ENCODE measurements around the gene CNPY2.

- TF ChIP-seq CTCF (conservative IDR thresholded peaks at IDR 0.05 in 1 of 2, IDR thresholded peaks at IDR 0.05 in 1 of 2; ENCODE audit: extremely low read depth in 1 of 2, insufficient read depth in 1 of 2, low read depth in 1 of 2, low read length in 2 of 2) (no peak), EZH2 (IDR thresholded peaks at IDR 0.05; ENCODE audit: borderline replicate concordance, low read length) (no peak)
Observed at GRCh38 chr12:56324206-56324605, 8.4 kb upstream of the CNPY2 start.

Data from mammary epithelial cell (primary cell).